ENCODE data around the gene LRRC46. TPM values are rescaled to one million over a fixed set of nuclear protein-coding genes. Genes with fewer than 3 reads are reported as not detected.

The LRRC46 gene
- total RNA-seq, 5 donors from 2014 or later (not counting 1 experiment from before 2014, with no cell fraction given), result 0.20 to 1.0 (median 0.88) TPM

- H3K36me3 ChIP-seq (ENCODE audit: control insufficient read depth in 2 of 2, extremely low read depth in 1 of 2, insufficient read depth in 1 of 2, low read length in 1 of 2), result no peaks in the 10 kb centered on the region
- ATAC-seq (replicated peaks in 1 of 4), result no peak
- Mint-ChIP-seq H3K36me3 (no peaks in the 10 kb centered on the region), H3K4me1 (peaks cover 4 to 12% (median 6%) of the 10 kb centered on the region in 3 donors), H3K27ac (no peak overlapping the region), H3K9me3 (no peaks in the 10 kb centered on the region), H3K27me3 (peaks cover 39 to 58% of the 10 kb centered on the region in 2 donors), H3K4me3 (no peak overlapping the region)
- H3K9me3 ChIP-seq, result no peaks in the 10 kb centered on the region
- no peak for DNase-seq
- WGBS (ENCODE audit: insufficient coverage), result 56% methylated on average over 11 of the region's 16 CpGs
- ChIA-PET CTCF (interaction anchor here (0.5 kb wide), 2 partner anchors 49 to 56 kb away, joined by 3 read pairs; no protein-coding TSS in a partner anchor), POLR2A (interaction anchor here in 1 of 2 donors (0.6 kb wide), 1 partner anchor 302 kb away, joined by 3 read pairs; no protein-coding TSS in a partner anchor)
- H3K27me3 ChIP-seq (replicated peaks in 1 of 2; ENCODE audit: control insufficient read depth in 2 of 2, extremely low read depth in 1 of 2, insufficient read depth in 2 of 2, low read length in 1 of 2), result peaks cover 5 to 56% of the 10 kb centered on the region in 2 experiments
- no peak overlapping the region for H3K4me3 ChIP-seq (ENCODE audit: control insufficient read depth in 1 of 2, extremely low read depth in 1 of 2, low read length in 1 of 2)
- H3K27ac ChIP-seq (ENCODE audit: low read length), result no peak overlapping the region
- peaks cover 0 to 4% of the 10 kb centered on the region in 2 experiments for H3K4me1 ChIP-seq (ENCODE audit: control insufficient read depth in 1 of 2, extremely low read depth in 1 of 2, insufficient read depth in 2 of 2, low read length in 2 of 2)
These were observed 26.3 kb downstream of the LRRC46 start for GRCh38 chr17:47857551-47858455.

DNA sequence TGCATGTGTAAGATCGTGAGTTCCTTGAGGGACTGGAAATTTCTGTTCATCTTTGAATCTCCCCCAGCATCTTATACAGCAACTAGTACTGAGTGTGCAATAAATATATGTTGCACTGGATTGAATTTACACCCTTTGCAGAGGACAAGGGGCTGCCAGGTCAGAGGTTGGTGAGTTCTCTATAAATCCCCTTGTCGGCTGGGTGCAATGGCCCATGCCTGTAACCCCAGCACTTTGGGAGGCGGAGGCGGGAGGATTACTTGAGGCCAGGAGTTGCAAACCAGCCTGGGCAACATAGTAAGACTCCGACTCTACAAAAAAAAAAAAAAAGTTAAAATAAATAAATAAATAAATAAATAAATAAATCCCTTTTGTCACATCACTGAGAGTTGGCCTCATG, 28.9 kb downstream of the LRRC46 start:
- Histone ChIP-seq H3K36me3 (ENCODE audit: control insufficient read depth in 2 of 2, extremely low read depth in 1 of 2, insufficient read depth in 1 of 2, low read length in 1 of 2) (no peaks in the 10 kb centered on the region), H3K27me3 (replicated peaks in 1 of 2; ENCODE audit: control insufficient read depth in 2 of 2, extremely low read depth in 1 of 2, insufficient read depth in 2 of 2, low read length in 1 of 2) (peaks cover 0 to 46% of the 10 kb centered on the region in 2 experiments), H3K4me1 (ENCODE audit: control insufficient read depth in 1 of 2, extremely low read depth in 1 of 2, insufficient read depth in 2 of 2, low read length in 2 of 2) (peaks cover 0 to 6% of the 10 kb centered on the region in 2 experiments), H3K4me3 (ENCODE audit: control insufficient read depth in 1 of 2, extremely low read depth in 1 of 2, low read length in 1 of 2) (no peak overlapping the region), H3K9me3 (no peaks in the 10 kb centered on the region), H3K27ac (ENCODE audit: low read length) (no peak overlapping the region)
- ChIA-PET POLR2A (no interaction called here), CTCF (no interaction called here)
- Mint-ChIP-seq H3K4me1 (peaks cover 8 to 17% (median 9%) of the 10 kb centered on the region in 3 donors), H3K9me3 (no peaks in the 10 kb centered on the region), H3K4me3 (no peak overlapping the region), H3K36me3 (no peaks in the 10 kb centered on the region), H3K27ac (no peak overlapping the region), H3K27me3 (peaks cover 13 to 33% of the 10 kb centered on the region in 2 donors)
- WGBS (ENCODE audit: insufficient coverage), result no CpG with 5 or more reads among the region's 5 CpGs
- ATAC-seq (replicated peaks in 1 of 4), result no peak
- no peak for DNase-seq

GRCh38 chr17:47862621-47863440, 31.4 kb downstream of the LRRC46 start:
- Histone ChIP-seq H3K4me3 (ENCODE audit: control insufficient read depth in 1 of 2, extremely low read depth in 1 of 2, low read length in 1 of 2) (no peak overlapping the region), H3K27me3 (replicated peaks in 1 of 2; ENCODE audit: control insufficient read depth in 2 of 2, extremely low read depth in 1 of 2, insufficient read depth in 2 of 2, low read length in 1 of 2) (peaks cover 0 to 42% of the 10 kb centered on the region in 2 experiments), H3K36me3 (ENCODE audit: control insufficient read depth in 2 of 2, extremely low read depth in 1 of 2, insufficient read depth in 1 of 2, low read length in 1 of 2) (no peaks in the 10 kb centered on the region), H3K4me1 (ENCODE audit: control insufficient read depth in 1 of 2, extremely low read depth in 1 of 2, insufficient read depth in 2 of 2, low read length in 2 of 2) (peaks cover 0 to 6% of the 10 kb centered on the region in 2 experiments), H3K9me3 (no peaks in the 10 kb centered on the region), H3K27ac (ENCODE audit: low read length) (no peak overlapping the region)
- WGBS (ENCODE audit: insufficient coverage), result 59% methylated on average over 4 of the region's 7 CpGs
- ATAC-seq (replicated peaks in 1 of 4) (no peak), DNase-seq (no peak)
- Mint-ChIP-seq H3K36me3 (no peaks in the 10 kb centered on the region), H3K4me3 (no peak overlapping the region), H3K27ac (peak overlapping the region in 1 of 2 donors; percentile 34), H3K27me3 (peaks cover 9 to 16% of the 10 kb centered on the region in 2 donors), H3K4me1 (peaks cover 9 to 17% (median 11%) of the 10 kb centered on the region in 3 donors), H3K9me3 (no peaks in the 10 kb centered on the region)
- CTCF ChIA-PET, result interaction anchor here (0.5 to 0.7 kb wide), 4 partner anchors 58 to 285 kb away, joined by 4 to 5 read pairs (median 4); no protein-coding TSS in a partner anchor
- POLR2A ChIA-PET, result interaction anchor here in 1 of 2 donors (0.5 kb wide), 1 partner anchor 121 kb away, joined by 3 read pairs; no protein-coding TSS in a partner anchor

- no peak overlapping the region for H3K4me3 ChIP-seq (ENCODE audit: control insufficient read depth in 1 of 2, extremely low read depth in 1 of 2, low read length in 1 of 2)
- H3K27ac ChIP-seq (ENCODE audit: low read length), result no peak overlapping the region
- ChIA-PET CTCF (no interaction called here), POLR2A (no interaction called here)
- no peaks in the 10 kb centered on the region for H3K9me3 ChIP-seq
- H3K9me3 Mint-ChIP-seq, result no peaks in the 10 kb centered on the region
- no peak for DNase-seq
- WGBS (ENCODE audit: insufficient coverage), result no CpG with 5 or more reads among the region's 7 CpGs
- H3K36me3 Mint-ChIP-seq, result no peaks in the 10 kb centered on the region
- H3K27ac Mint-ChIP-seq, result peak overlapping the region in 1 of 2 donors; percentile 64
- peaks cover 0 to 6% of the 10 kb centered on the region in 2 experiments for H3K4me1 ChIP-seq (ENCODE audit: control insufficient read depth in 1 of 2, extremely low read depth in 1 of 2, insufficient read depth in 2 of 2, low read length in 2 of 2)
- peaks cover 0 to 18% of the 10 kb centered on the region in 2 donors for H3K27me3 Mint-ChIP-seq
- H3K27me3 ChIP-seq (replicated peaks in 1 of 2; ENCODE audit: control insufficient read depth in 2 of 2, extremely low read depth in 1 of 2, insufficient read depth in 2 of 2, low read length in 1 of 2), result peaks cover 0 to 41% of the 10 kb centered on the region in 2 experiments
- H3K4me3 Mint-ChIP-seq, result peak overlapping the region in 1 of 3 donors; percentile 47
- no peaks in the 10 kb centered on the region for H3K36me3 ChIP-seq (ENCODE audit: control insufficient read depth in 2 of 2, extremely low read depth in 1 of 2, insufficient read depth in 1 of 2, low read length in 1 of 2)
- peak in 1 of 4 experiments; percentile 39 for ATAC-seq (replicated peaks in 1 of 4)
- H3K4me1 Mint-ChIP-seq, result peaks cover 9 to 17% (median 11%) of the 10 kb centered on the region in 3 donors
These were observed 33.3 kb downstream of the LRRC46 start for GRCh38 chr17:47864791-47865216.

DNA sequence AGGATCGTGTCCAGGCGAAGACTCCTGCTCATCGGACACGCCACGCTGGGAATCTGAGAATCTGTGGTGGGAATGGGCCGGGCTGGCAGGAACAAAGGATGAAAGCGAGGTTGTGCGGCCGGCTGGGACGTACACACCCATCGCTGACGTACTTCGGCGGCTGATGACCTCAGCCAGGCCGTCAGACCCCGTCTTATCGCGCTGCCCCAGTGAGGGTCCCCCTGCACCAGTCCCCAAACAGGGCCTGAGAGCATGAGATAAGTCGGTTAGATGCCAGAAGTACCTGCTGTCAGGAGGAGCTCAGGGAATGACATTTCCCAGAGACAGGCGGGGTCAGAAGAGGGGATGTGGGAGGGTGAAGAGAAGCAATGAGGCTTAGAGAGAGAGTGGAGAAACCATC, 35.5 kb downstream of the LRRC46 start:
- peaks cover 0 to 6% of the 10 kb centered on the region in 2 experiments for H3K4me1 ChIP-seq (ENCODE audit: control insufficient read depth in 1 of 2, extremely low read depth in 1 of 2, insufficient read depth in 2 of 2, low read length in 2 of 2)
- H3K4me1 Mint-ChIP-seq, result peaks cover 9 to 17% (median 11%) of the 10 kb centered on the region in 3 donors
- CTCF ChIA-PET, result interaction anchor here in 1 of 2 donors (0.6 kb wide), 1 partner anchor 1332 kb away, joined by 3 read pairs; no protein-coding TSS in a partner anchor
- H3K4me3 ChIP-seq (ENCODE audit: control insufficient read depth in 1 of 2, extremely low read depth in 1 of 2, low read length in 1 of 2), result no peak overlapping the region
- H3K4me3 Mint-ChIP-seq, result no peak overlapping the region
- ATAC-seq (replicated peaks in 1 of 4), result no peak
- peaks cover 13 to 30% of the 10 kb centered on the region in 2 donors for H3K27me3 Mint-ChIP-seq
- peaks cover 0 to 47% of the 10 kb centered on the region in 2 experiments for H3K27me3 ChIP-seq (replicated peaks in 1 of 2; ENCODE audit: control insufficient read depth in 2 of 2, extremely low read depth in 1 of 2, insufficient read depth in 2 of 2, low read length in 1 of 2)
- H3K27ac Mint-ChIP-seq, result no peak overlapping the region
- H3K36me3 ChIP-seq (ENCODE audit: control insufficient read depth in 2 of 2, extremely low read depth in 1 of 2, insufficient read depth in 1 of 2, low read length in 1 of 2), result no peaks in the 10 kb centered on the region
- WGBS (ENCODE audit: insufficient coverage), result 87% methylated on average over 17 of the region's 20 CpGs
- H3K27ac ChIP-seq (ENCODE audit: low read length), result no peak overlapping the region
- no peaks in the 10 kb centered on the region for H3K9me3 ChIP-seq
- H3K9me3 Mint-ChIP-seq, result no peaks in the 10 kb centered on the region
- no peaks in the 10 kb centered on the region for H3K36me3 Mint-ChIP-seq
- DNase-seq, result no peak
- POLR2A ChIA-PET, result no interaction called here

Data from T-cell (primary cell).